ENCODE results near the gene NFATC2.

GRCh38 chr20:51463560-51463959 is 79.0 kb downstream of the NFATC2 start:
- TF ChIP-seq ZFP3 (CRISPR knock-in tag; IDR thresholded peaks at IDR 0.05) (no peak), OSR1 (CRISPR knock-in tag; IDR thresholded peaks at IDR 0.05) (no peak), ESRRG (CRISPR knock-in tag; IDR thresholded peaks at IDR 0.05) (no peak), PATZ1 (CRISPR knock-in tag; IDR thresholded peaks at IDR 0.05; ENCODE audit: borderline replicate concordance) (no peak), TOX (CRISPR knock-in tag; IDR thresholded peaks at IDR 0.05; ENCODE audit: borderline replicate concordance) (no peak), ZNF8 (CRISPR knock-in tag; IDR thresholded peaks at IDR 0.05) (no peak), SNAI2 (CRISPR knock-in tag; IDR thresholded peaks at IDR 0.05) (no peak), ZC3H10 (CRISPR knock-in tag; IDR thresholded peaks at IDR 0.05) (no peak), TCF4 (CRISPR knock-in tag; IDR thresholded peaks at IDR 0.05; ENCODE audit: borderline replicate concordance) (no peak), CSRNP3 (CRISPR knock-in tag; IDR thresholded peaks at IDR 0.05) (no peak), ZFP30 (CRISPR knock-in tag; IDR thresholded peaks at IDR 0.05) (no peak), BACH2 (CRISPR knock-in tag; IDR thresholded peaks at IDR 0.05; ENCODE audit: borderline replicate concordance) (no peak), RARB (CRISPR knock-in tag; IDR thresholded peaks at IDR 0.05) (no peak)
